HepG2 (cell line): ENCODE data around the gene TBC1D19. TPM values are rescaled to one million over a fixed set of nuclear protein-coding genes. Genes with fewer than 3 reads are reported as not detected.
A peak's percentile ranks its signal among the peaks of the same experiment; 100 is the strongest.

Experiments used
- CENPX ChIP-seq: sonication (generic); formaldehyde crosslinking; IDR thresholded peaks from 2 replicates; pipeline ENCODE4 v1.9.0; 2021; ENCODE audit warnings: mild to moderate bottlenecking, missing genetic modification reagents, moderate library complexity
- DZIP1 ChIP-seq: sonication (generic); formaldehyde crosslinking; IDR thresholded peaks from 2 replicates; pipeline ENCODE4 v1.5.0; 2020; ENCODE audit warnings: mild to moderate bottlenecking, missing genetic modification reagents
- HNRNPLL ChIP-seq: fragments of 200-400 bp; formaldehyde crosslinking; IDR thresholded peaks from 2 replicates; pipeline ENCODE4 v1.6.1; 2017; ENCODE audit warnings: mild to moderate bottlenecking, low read depth, low read length; ENCODE audit not compliant: poor library complexity, severe bottlenecking
- KDM5A ChIP-seq: fragments of 200-600 bp; sonication (generic); IDR thresholded peaks from 2 replicates; pipeline ENCODE4 v1.7.0; 2018; ENCODE audit warnings: antibody characterized with exemption, mild to moderate bottlenecking, low read length, borderline replicate concordance
- MAFF ChIP-seq: IDR thresholded peaks from 2 replicates; pipeline ENCODE4 v1.6.1; 2011; ENCODE audit warnings: low read depth, low read length, improper control_type of control experiment
- MLX ChIP-seq: IDR thresholded peaks from 2 replicates; pipeline ENCODE4 v1.6.1; 2016
- SMARCE1 ChIP-seq: fragments of 450-650 bp; IDR thresholded peaks from 2 replicates; pipeline ENCODE4 v1.6.1; 2017; ENCODE audit warnings: borderline replicate concordance
- TEAD2 ChIP-seq: sonication (generic); formaldehyde crosslinking; IDR thresholded peaks from 2 replicates; pipeline ENCODE4 v1.9.0; 2021; ENCODE audit warnings: missing genetic modification reagents
- TP53 ChIP-seq: sonication (generic); formaldehyde crosslinking; conservative IDR thresholded peaks from 2 replicates; pipeline ENCODE4 v1.4.0; 2020; ENCODE audit warnings: missing genetic modification reagents
- ZFP91 ChIP-seq: sonication (generic); formaldehyde crosslinking; IDR thresholded peaks from 2 replicates; pipeline ENCODE4 v1.9.0; 2022; ENCODE audit warnings: missing genetic modification reagents, mild to moderate bottlenecking, borderline replicate concordance
- ZNF280B ChIP-seq: sonication (generic); formaldehyde crosslinking; IDR thresholded peaks from 2 replicates; pipeline ENCODE4 v1.5.0; 2020; ENCODE audit warnings: missing genetic modification reagents, mild to moderate bottlenecking, borderline replicate concordance
- ZNF44 ChIP-seq: sonication (generic); formaldehyde crosslinking; IDR thresholded peaks from 2 replicates; pipeline ENCODE4 v1.5.1; 2020; ENCODE audit warnings: mild to moderate bottlenecking, missing genetic modification reagents
- ZNF501 ChIP-seq: sonication (generic); formaldehyde crosslinking; IDR thresholded peaks from 2 replicates; pipeline ENCODE4 v1.5.1; 2020; ENCODE audit warnings: mild to moderate bottlenecking, moderate library complexity, missing genetic modification reagents
- ZNF619 ChIP-seq: sonication (generic); formaldehyde crosslinking; IDR thresholded peaks from 2 replicates; pipeline ENCODE4 v1.4.0; 2020; ENCODE audit warnings: mild to moderate bottlenecking, missing genetic modification reagents
- ZNF746 ChIP-seq: sonication (generic); formaldehyde crosslinking; IDR thresholded peaks from 2 replicates; pipeline ENCODE4 v1.8.0; 2022; ENCODE audit warnings: mild to moderate bottlenecking, missing genetic modification reagents
- polyA plus RNA-seq, 8 experiments: library from polyadenylated mRNA; depleted of rRNA in 3 of 8; stranded (reverse) in 7 of 8; unstranded in 1 of 8; fragments of >200 nt; fragmentation: Illumina TruSeq in 4 of 8; extraction: Trizol in 4 of 8; gene quantifications; 2 replicates each; pipeline versions ENCODE4 v1.2.1 to v1.2.3, GENCODE V29; 2011 to 2016; ENCODE audit warnings: low read depth in 4 of 8, missing spikeins in 1 of 8, mixed read lengths in 1 of 8; ENCODE audit not compliant: insufficient read depth in 1 of 8
- total RNA-seq, 5 experiments: library from RNA; depleted of rRNA; stranded (reverse); fragments of >200 nt; fragmentation: Illumina TruSeq; extraction: Trizol; gene quantifications; 2 replicates each; pipeline ENCODE4 v1.2.3, GENCODE V29; 2016; ENCODE audit warnings: low read depth in 1 of 5
- TF ChIP-seq, protein P1 (sequence below): sonication (generic); formaldehyde crosslinking; IDR thresholded peaks from 2 replicates; pipeline ENCODE4 v1.4.0; 2020; ENCODE audit warnings: missing genetic modification reagents
- TF ChIP-seq, protein P2 (sequence below): sonication (generic); formaldehyde crosslinking; IDR thresholded peaks from 2 replicates; pipeline ENCODE4 v1.5.0; 2020; ENCODE audit warnings: missing genetic modification reagents
- TF ChIP-seq, protein P3 (sequence below): sonication (generic); formaldehyde crosslinking; IDR thresholded peaks from 2 replicates; pipeline ENCODE4 v1.5.1; 2020; ENCODE audit warnings: missing genetic modification reagents, mild to moderate bottlenecking, borderline replicate concordance

Gene TBC1D19
- total and polyA plus RNA-seq, 2 of the 13 experiments (the other 11 are each of a cell fraction or from before 2014, with no cell fraction given), result 1.6 to 3.5 TPM

DNA sequence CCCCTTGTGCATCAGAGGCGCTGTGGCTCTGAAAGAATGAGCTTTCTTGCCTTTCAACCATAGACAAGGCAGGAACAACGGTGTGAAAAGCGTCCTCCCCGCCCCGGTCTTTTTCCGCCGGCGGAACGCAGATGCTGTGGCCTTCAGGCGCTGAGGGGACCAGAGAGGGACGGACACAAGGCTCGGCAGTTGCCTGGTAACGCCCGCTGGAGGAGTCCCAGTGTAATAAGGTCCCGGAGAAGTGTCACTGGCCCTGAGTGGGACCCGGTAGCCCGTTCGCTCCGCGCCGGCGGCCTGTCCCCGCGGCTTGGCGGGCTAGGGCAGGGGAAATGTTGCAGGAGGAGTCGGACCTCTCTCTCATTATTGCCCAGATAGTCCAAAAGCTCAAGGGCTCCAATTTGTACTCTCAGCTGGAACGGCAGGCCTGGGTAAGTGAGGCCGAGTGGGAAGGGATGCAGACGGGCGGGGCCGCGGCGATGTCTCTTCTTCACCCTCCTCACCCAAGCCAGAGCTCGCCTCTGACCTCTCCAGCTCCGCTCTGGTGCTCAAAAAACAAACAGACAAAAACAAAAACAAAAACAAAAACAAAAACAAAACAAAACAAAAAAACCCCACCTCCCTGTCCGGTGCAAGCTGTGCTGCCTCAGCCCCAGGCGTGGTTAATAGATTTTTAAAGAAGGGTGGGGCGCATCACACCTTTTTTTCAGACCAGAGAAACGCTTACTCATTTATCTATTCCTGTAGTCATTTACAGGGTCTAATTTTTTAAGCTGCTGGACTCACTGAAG, at the start of gene TBC1D19 (continued):
- TF ChIP-seq DZIP1 (CRISPR knock-in tag) (no peak), MLX (CRISPR knock-in tag) (no peak; the same call in 1 of the 2 replicates), ZNF619 (CRISPR knock-in tag) (peak; percentile 74), TEAD2 (no peak), ZNF280B (CRISPR knock-in tag) (peak; percentile 90), ZNF501 (CRISPR knock-in tag) (peak; percentile 78), CENPX (CRISPR knock-in tag) (no peak), HNRNPLL (peak; percentile 68), ZNF746 (peak; percentile 75), ZFP91 (peak; percentile 95), MAFF (no peak), SMARCE1 (no peak), KDM5A (peak; percentile 92), TP53 (no peak), ZNF44 (CRISPR knock-in tag) (0 out of 2 replicates have a peak, but pooled peaks have one; percentile 73)
- TF ChIP-seq, protein P1, sequence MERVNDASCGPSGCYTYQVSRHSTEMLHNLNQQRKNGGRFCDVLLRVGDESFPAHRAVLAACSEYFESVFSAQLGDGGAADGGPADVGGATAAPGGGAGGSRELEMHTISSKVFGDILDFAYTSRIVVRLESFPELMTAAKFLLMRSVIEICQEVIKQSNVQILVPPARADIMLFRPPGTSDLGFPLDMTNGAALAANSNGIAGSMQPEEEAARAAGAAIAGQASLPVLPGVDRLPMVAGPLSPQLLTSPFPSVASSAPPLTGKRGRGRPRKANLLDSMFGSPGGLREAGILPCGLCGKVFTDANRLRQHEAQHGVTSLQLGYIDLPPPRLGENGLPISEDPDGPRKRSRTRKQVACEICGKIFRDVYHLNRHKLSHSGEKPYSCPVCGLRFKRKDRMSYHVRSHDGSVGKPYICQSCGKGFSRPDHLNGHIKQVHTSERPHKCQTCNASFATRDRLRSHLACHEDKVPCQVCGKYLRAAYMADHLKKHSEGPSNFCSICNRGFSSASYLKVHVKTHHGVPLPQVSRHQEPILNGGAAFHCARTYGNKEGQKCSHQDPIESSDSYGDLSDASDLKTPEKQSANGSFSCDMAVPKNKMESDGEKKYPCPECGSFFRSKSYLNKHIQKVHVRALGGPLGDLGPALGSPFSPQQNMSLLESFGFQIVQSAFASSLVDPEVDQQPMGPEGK (CRISPR knock-in tag), result peak; percentile 69
- TF ChIP-seq, protein P2, sequence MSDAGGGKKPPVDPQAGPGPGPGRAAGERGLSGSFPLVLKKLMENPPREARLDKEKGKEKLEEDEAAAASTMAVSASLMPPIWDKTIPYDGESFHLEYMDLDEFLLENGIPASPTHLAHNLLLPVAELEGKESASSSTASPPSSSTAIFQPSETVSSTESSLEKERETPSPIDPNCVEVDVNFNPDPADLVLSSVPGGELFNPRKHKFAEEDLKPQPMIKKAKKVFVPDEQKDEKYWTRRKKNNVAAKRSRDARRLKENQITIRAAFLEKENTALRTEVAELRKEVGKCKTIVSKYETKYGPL (CRISPR knock-in tag), result no peak
- TF ChIP-seq, protein P3, sequence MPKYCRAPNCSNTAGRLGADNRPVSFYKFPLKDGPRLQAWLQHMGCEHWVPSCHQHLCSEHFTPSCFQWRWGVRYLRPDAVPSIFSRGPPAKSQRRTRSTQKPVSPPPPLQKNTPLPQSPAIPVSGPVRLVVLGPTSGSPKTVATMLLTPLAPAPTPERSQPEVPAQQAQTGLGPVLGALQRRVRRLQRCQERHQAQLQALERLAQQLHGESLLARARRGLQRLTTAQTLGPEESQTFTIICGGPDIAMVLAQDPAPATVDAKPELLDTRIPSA (CRISPR knock-in tag), result no peak
